Effector memory CD8-positive, alpha-beta T cell (primary cell): ENCODE measurements around the gene SNAPC2.
A peak's percentile ranks its signal among the peaks of the same experiment; 100 is the strongest.
"Not testable (repeated sequence)": the region's sequence is repeated elsewhere in the genome, so short reads cannot be mapped to it uniquely, and the experiment has no call there.

Source experiments
- ATAC-seq: fragments of 150-1000 bp; cut with Tn5 transposase; replicated peaks from 2 replicates; pipeline ENCODE4 v1.10.0; 2021; ENCODE audit warnings: mild to moderate bottlenecking, moderate library complexity
- DNase-seq, 3 experiments: peaks; one replicate each; pipeline ENCODE4 v3.0.0; 2021
- H3K27ac Mint-ChIP-seq, 2 donors: one replicate each; pipeline ENCODE4 v1.8.0; 2022; ENCODE audit warnings: mild to moderate bottlenecking in 2 of 2, mixed read lengths in 2 of 2, moderate library complexity in 2 of 2
- H3K27me3 Mint-ChIP-seq, 2 donors: one replicate each; pipeline ENCODE4 v1.8.0; 2022; ENCODE audit warnings: mixed read lengths in 2 of 2
- H3K36me3 Mint-ChIP-seq: one replicate; pipeline ENCODE4 v1.8.0; 2022; ENCODE audit warnings: mild to moderate bottlenecking, moderate library complexity, mixed read lengths; ENCODE audit not compliant: insufficient read depth
- H3K4me1 Mint-ChIP-seq, 2 donors: one replicate each; pipeline ENCODE4 v1.8.0; 2022; ENCODE audit warnings: low read depth in 2 of 2, mixed read lengths in 2 of 2
- H3K4me3 Mint-ChIP-seq, 2 donors: one replicate each; pipeline ENCODE4 v1.8.0; 2022; ENCODE audit warnings: mild to moderate bottlenecking in 2 of 2, mixed read lengths in 2 of 2, moderate library complexity in 2 of 2
- H3K9me3 Mint-ChIP-seq, 2 donors: one replicate each; pipeline ENCODE4 v1.8.0; 2022; ENCODE audit warnings: mixed read lengths in 2 of 2

The SNAPC2 gene

DNA sequence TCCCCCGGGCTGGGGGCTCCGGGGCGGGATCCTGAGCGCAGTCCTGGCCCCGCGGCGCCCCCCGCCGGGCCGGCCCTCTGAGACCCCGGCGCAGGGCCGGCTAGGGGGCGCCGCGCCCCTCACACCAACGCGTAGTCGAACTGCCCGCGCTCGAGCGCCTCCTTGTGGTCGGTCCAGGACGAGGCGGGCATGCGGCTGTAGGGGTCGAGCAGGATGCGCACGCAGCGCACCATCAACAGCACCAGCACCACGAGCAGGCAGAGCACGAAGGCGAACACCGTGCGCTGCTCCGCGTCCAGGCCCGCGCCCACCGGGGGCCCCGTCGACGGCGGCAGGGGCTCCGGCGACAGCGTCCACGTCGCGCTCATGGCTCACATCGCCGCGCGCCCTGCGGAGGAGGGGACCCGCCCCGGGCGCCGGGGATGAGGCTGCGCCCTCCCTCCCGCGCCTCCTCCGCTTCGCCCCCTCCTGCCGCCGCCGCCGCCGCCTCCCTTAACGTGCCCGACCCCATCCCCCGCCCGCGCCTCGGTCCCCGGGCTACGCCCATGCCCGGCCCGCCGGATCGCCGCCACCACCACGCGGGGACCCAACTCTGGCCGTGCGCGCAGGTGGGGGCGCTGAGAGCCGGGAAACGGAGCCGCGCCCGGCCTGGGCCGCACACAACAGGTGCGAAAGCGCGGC, 5.2 kb downstream of the SNAPC2 start:
- DNase-seq (peak; percentile 76 to 77 (median 76)), ATAC-seq (peak; percentile 29)
- Mint-ChIP-seq H3K36me3 (peaks cover 49% of the 10 kb centered on the region), H3K4me3 (peak overlapping the region; percentile 71 to 77), H3K27ac (peak overlapping the region in 1 of 2 donors; percentile 59), H3K27me3 (no peaks in the 10 kb centered on the region), H3K9me3 (no peaks in the 10 kb centered on the region), H3K4me1 (peaks cover 24 to 34% of the 10 kb centered on the region in 2 donors)

DNA sequence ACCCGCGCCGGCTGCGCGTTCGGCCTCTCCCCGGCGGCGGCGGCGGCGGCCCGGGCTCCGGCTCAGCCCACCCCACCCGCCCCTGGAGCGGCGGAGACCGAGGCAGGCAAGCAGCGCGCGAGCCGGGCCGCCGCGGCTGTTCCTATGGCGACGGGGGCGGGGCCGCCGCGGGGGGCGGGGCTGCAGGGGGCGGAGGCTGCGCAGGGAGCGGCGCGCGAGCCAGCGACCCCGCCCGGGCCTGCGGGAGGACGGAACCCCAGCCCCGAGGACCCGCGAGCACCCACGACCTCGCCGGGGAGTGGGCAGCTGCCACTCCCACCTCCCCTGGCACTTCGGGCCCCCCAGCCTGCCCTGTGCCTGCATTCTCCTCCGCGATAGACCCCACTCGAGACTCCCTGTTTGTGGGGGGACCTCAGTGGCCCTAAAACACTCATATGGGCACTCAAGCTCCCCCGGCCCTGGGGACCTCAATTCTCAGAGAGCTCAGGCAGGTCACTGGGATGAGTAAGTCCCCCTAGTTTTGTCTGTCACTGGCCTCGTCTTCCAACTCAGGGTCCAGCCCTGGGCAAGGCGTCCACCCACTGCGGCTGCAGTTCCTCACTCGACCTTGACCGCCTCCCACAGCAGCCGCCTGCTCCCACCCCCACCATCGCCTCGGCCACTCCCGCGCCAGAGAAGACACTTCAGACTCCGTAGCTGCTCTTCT, 6.0 kb downstream of the SNAPC2 start, which contains the start of gene CTXN1:
Gene CTXN1 (minus strand): TSS at position 115 of the 706 bp plus-strand sequence. CDS start 597 bp downstream, outside the sequence.
- Mint-ChIP-seq H3K9me3 (no peaks in the 10 kb centered on the region), H3K4me1 (peaks cover 22 to 29% of the 10 kb centered on the region in 2 donors), H3K27me3 (no peaks in the 10 kb centered on the region), H3K4me3 (peak within 1 kb of the TSS; percentile 71 to 77), H3K36me3 (peaks cover 52% of the 10 kb centered on the region), H3K27ac (peak within 1 kb of the TSS; percentile 60 to 79)
- peak; percentile 74 to 81 (median 77) for DNase-seq
- ATAC-seq, result peak; percentile 54

DNA sequence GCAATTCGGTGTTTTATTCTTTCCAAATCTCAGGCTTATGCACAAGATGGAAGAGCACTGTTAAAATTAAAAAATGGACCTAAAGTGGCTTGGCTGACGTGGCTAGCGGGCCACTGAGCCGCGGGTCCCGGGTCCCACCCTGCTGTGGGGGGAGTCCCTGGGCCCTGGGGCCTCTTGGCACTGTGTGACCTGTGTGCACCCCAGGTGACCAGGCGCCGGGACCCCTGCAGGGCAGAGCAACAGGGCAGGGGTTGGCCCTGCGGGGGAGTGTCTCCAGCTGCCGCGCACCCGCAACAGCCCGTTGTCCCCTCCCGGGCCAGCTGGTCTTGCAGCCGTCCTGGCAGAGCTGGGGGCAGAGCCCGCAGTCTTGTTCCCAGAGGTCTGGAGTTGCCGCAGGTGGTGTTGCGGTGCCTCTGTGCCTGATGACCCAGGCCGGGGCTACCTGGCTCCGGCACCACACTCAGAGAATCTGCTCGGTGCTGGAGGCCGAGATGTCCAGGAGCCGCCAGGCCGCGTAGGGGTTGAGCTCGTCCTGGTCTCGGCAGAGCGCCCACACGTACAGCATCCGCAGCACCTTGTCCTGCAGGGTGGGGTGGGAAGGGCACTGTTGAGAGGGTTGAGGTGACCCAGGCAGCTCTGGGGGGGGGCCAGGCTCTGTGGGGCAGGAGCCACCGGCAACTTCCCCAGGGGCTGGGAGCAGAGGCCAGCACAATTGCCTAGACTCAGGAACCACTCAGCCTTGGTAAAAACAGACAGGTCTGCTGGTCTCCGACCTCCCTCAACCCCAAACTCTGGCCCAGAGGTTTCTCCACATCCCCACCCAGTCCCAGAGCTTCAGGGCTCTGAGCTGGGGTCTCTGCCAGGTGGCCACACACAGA, 6.8 kb downstream of the SNAPC2 start:
- ATAC-seq, result no peak
- DNase-seq, result no peak
- H3K27ac Mint-ChIP-seq, result peak overlapping the region; percentile 79 to 92
- peak overlapping the region; percentile 69 to 72 for H3K4me3 Mint-ChIP-seq
- no peaks in the 10 kb centered on the region for H3K9me3 Mint-ChIP-seq
- H3K4me1 Mint-ChIP-seq, result peaks cover 17 to 23% of the 10 kb centered on the region in 2 donors
- no peaks in the 10 kb centered on the region for H3K27me3 Mint-ChIP-seq
- peaks cover 52% of the 10 kb centered on the region for H3K36me3 Mint-ChIP-seq

DNA sequence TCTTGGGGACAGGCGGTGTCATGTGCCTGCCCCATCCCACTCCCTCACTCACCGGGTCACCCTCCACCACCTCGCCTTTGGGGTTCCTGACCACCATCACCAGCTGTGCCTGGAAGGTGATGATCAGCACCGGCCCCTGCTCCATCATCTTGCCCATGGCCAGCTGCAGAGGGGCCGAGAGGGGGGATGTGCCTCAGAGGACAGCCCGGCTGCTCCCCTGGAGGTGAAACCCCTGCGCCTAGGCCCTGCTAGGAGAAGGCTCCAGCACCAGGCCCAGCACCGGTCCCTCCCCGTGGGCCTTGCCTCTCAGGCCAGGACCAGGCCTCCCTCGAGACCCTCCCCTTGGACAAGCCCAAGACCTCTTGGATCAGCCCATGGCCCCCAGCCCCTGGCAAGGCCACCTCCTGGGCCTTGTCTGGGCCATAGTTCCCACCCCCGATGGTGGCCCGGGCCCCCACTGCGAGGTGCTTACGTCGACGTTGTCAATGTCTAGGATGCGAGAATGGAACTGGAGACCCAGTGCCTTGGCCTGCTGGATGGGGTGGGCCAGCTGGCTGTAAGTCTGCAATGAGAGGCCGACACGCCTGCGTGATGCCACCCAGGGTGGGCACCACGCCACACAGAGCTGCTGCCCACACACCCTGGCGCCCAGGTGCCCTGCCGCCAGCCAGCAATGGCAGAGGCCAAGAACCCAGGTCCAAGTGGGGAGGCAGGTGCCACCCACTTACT, 7.6 kb downstream of the SNAPC2 start:
- Mint-ChIP-seq H3K9me3 (no peaks in the 10 kb centered on the region), H3K36me3 (peaks cover 60% of the 10 kb centered on the region), H3K4me1 (peaks cover 17 to 19% of the 10 kb centered on the region in 2 donors), H3K27ac (peak overlapping the region; percentile 56 to 92), H3K4me3 (peak overlapping the region in 1 of 2 donors; percentile 21), H3K27me3 (no peaks in the 10 kb centered on the region)
- ATAC-seq (no peak), DNase-seq (no peak)

DNA sequence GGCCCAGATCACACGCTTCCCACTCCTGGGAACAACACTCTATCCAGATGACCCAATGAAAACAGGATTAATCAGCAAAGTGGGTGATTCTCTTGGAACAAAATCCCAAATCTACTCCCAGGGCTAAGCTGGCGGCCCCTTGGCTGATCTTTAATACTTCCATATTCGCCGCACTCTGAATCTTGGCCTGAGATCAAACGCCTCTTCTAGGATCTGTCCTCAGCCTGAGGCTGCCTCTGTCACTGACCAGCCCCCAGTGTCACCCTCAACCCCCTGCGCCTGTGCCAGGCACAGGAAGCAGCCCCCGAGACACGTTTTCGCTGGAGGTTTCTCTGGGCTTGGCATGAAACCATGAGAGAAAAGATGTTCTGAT, 8.2 kb downstream of the SNAPC2 start:
- Mint-ChIP-seq H3K4me1 (peaks cover 14 to 16% of the 10 kb centered on the region in 2 donors), H3K36me3 (peaks cover 58% of the 10 kb centered on the region), H3K27me3 (no peaks in the 10 kb centered on the region), H3K27ac (peak overlapping the region; percentile 56 to 92), H3K9me3 (no peaks in the 10 kb centered on the region), H3K4me3 (peak overlapping the region in 1 of 2 donors; percentile 17)
- ATAC-seq (no peak), DNase-seq (no peak)

DNA sequence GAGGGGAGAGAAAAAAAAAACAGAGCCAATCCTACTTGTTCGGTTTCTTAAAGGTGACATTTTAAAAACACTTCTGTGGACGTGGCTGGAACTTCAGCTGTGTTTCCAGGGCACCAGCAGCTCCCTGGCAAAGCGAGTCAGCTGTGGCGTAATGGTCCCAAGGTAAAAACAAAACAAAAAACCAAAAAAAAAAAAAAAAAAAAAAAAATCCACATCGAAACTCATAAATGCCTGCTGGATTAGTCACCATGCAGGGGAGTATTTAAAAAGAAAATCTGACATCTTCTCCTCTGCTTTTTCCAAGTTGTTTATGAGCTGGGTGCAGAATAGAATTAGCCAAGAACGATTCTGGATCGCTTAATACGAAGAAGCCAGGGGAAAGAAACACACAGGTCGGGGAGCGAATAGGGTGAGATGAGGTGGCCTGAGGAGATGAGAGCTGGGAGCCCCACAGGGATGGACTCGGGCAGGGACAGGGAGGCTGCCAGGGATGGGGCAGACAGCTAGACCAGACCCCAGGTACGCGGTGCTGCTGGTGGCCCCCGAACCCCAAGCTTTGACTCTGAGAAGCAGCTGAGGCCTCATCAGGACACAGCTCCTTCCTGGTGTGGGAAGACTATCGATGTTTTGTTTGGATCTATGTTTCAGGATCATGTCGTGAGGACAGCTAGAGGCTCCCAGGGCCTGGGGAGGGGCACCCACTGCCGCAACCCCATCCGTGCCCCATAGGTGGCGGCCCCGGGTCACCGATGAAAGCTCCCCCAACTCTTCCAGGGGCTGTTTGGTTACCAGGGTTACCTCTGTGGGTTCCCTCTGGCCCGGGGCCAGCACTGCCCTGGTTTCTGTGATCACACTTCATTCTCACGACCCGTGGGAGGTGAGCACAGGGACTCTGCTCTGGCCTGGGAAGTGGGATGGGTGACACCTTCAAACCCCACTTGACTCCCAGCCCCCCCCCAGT, 8.9 kb downstream of the SNAPC2 start:
- H3K27ac Mint-ChIP-seq, result peak overlapping the region; percentile 56 to 92
- ATAC-seq, result peak; percentile 72
- no peaks in the 10 kb centered on the region for H3K27me3 Mint-ChIP-seq
- no peaks in the 10 kb centered on the region for H3K9me3 Mint-ChIP-seq
- peaks cover 14 to 15% of the 10 kb centered on the region in 2 donors for H3K4me1 Mint-ChIP-seq
- H3K4me3 Mint-ChIP-seq, result no peak overlapping the region
- peak; percentile 82 to 85 (median 84) for DNase-seq
- H3K36me3 Mint-ChIP-seq, result peaks cover 54% of the 10 kb centered on the region

DNA sequence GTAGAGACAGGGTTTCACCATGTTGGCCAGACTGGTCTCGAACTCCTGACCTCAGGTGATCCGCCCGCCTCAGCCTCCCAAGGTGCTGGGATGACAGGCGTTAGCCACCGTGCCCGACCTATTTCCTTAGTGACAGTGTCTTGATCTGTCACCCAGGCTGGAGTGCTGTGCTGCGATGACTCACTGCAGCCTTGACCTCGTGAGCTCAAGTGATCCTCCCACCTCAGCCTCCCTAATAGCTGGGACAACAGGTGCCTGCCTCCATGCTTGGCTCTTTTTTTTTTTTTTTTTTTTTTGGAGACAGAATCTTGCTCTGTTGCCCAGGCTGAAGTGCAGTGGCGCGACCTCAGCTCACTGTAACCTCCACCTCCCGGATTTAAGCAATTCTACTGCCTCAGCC, 9.9 kb downstream of the SNAPC2 start:
- Mint-ChIP-seq H3K4me1 (peaks cover 12 to 15% of the 10 kb centered on the region in 2 donors), H3K36me3 (peaks cover 53% of the 10 kb centered on the region), H3K27ac (peak overlapping the region; percentile 56 to 92), H3K4me3 (peak overlapping the region in 1 of 2 donors; percentile 54)
- DNase-seq, H3K9me3 Mint-ChIP-seq, H3K27me3 Mint-ChIP-seq, ATAC-seq: not testable (repeated sequence)

DNA sequence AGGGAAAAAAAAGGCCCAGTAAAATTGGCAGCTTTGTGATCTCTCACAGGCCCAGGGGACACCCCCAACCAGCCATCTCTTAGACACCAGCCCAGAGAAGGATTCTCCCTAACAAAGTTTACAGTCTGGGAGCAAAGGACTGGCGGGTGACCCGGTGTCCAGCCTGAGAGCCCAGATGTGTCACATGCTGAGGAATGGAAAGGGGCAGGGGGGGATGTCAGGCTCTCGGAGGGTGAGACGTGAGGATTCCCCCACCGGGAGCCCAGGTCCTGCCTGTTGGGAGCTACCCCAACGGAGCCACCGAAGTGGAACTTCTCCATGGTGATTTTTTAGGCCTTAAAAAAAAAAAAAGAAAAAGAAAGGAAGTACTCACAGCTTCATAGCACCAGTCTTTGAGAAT, 10.6 kb downstream of the SNAPC2 start:
- Mint-ChIP-seq H3K4me3 (no peak overlapping the region), H3K4me1 (peaks cover 11 to 12% of the 10 kb centered on the region in 2 donors), H3K36me3 (peaks cover 58% of the 10 kb centered on the region), H3K27me3 (no peaks in the 10 kb centered on the region), H3K27ac (peak overlapping the region in 1 of 2 donors; percentile 92), H3K9me3 (no peaks in the 10 kb centered on the region)
- ATAC-seq (no peak), DNase-seq (no peak)

DNA sequence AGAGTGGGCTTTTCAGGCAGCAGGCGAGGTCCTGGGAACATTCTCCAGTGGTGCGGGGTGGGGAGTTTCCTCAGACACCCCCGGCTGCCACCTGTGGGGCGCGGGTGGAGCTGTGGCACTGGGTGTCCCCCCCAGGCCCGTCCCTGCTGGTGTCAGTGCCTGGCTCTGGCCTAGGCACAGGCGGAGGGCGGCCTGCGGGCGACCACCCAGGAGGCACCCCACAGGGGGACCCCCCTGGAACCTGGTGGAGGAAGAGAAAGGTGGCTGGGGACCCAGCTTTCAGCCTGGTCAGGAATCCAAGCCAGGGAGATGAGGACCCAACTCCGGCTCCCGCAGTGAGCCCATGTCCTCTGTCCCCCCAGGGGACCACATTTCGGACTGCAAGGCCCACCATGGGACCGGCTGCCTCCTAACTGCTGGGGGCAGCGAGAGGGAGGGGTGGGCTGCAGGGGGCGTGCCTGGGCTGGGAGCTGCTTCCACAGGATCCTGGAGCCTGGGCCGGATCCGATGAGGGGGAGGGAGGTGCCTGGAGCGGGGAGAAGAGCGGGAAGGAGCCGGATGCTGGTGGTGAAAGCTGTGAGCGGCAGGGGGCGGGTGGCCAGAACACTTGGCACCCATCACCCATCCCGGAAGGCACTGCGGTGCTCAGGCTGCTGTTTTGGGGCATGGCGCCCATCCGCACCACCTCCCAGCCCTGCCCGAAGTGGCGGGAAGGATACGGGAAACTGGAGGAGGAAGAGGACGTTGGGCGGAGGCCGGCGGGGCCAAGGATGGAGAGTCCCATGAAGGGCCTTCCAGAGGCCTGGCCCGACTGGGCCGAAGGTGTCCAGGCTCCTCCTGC, 11.3 kb downstream of the SNAPC2 start:
- no peak for ATAC-seq
- peak overlapping the region in 1 of 2 donors; percentile 92 for H3K27ac Mint-ChIP-seq
- no peaks in the 10 kb centered on the region for H3K27me3 Mint-ChIP-seq
- H3K36me3 Mint-ChIP-seq, result peaks cover 62% of the 10 kb centered on the region
- no peak overlapping the region for H3K4me3 Mint-ChIP-seq
- H3K9me3 Mint-ChIP-seq, result no peaks in the 10 kb centered on the region
- H3K4me1 Mint-ChIP-seq, result peaks cover 8 to 12% of the 10 kb centered on the region in 2 donors
- DNase-seq, result no peak

DNA sequence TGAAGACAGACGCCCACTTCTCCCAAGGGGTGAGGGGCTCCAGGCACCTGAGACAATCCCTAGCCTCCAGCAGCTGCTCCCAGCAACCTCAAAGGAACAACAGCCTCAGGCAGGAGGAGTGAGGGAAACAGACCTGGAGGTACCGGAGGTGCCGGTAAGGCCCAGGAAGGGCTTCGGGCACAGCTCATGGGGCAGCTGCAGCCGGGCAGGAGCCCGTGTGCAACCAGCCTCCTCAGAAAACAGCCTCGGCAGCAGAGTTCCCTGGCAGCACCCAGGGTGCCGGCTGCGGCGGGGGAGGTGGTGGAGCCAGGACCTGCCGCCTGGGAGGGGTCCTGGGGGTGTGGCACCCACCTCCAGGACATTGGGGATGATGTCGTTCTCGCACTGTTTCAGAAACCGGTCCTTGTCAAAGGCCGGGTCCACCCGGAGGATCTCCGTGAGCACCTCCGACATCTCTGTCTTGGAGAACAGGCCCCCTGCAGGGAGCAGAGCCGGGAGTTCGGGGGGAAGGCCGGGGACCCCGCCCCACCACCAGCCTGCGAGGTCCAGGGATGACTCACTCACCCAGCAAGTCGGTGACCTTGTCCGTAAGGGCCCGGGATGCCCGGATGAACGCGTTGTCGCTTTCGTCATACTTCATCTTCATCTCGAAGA, 12.3 kb downstream of the SNAPC2 start:
- no peak for DNase-seq

DNA sequence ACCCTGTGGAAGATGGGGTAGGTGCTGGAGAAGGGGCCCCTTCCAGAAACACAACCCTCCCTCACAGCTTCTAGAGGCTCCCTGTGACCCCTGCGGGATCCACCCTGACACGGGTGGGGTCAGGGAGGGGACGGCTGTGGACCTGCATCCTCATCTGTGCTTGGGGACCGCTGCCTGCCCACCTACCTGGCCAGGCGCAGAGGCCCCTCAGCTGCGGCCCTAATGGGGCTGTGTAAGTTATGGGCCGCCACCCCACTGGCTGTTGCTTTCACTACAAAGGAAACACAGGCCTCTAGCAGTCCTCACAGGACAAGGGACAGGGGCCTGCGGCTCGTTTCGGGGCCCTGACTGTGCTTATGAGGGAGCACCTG, 12.8 kb downstream of the SNAPC2 start:
- peaks cover 68% of the 10 kb centered on the region for H3K36me3 Mint-ChIP-seq
- H3K9me3 Mint-ChIP-seq, result no peaks in the 10 kb centered on the region
- no peak for ATAC-seq
- no peak for DNase-seq
- H3K27ac Mint-ChIP-seq, result no peak overlapping the region
- no peak overlapping the region for H3K4me3 Mint-ChIP-seq
- peaks cover 7 to 12% of the 10 kb centered on the region in 2 donors for H3K4me1 Mint-ChIP-seq
- H3K27me3 Mint-ChIP-seq, result no peaks in the 10 kb centered on the region

More for the DNA sequence above, 12.3 kb downstream of the SNAPC2 start:
- H3K36me3 Mint-ChIP-seq, result peaks cover 68% of the 10 kb centered on the region
- H3K9me3 Mint-ChIP-seq, result no peaks in the 10 kb centered on the region
- ATAC-seq, result no peak
- H3K27me3 Mint-ChIP-seq, result no peaks in the 10 kb centered on the region
- H3K27ac Mint-ChIP-seq, result no peak overlapping the region
- H3K4me3 Mint-ChIP-seq, result no peak overlapping the region
- peaks cover 7 to 12% of the 10 kb centered on the region in 2 donors for H3K4me1 Mint-ChIP-seq
